ENCODE data around the gene FAAP20.

Gene FAAP20

GRCh38 chr1:2229037-2229864 lies 34.7 kb upstream of the FAAP20 start:
- peak overlapping the region; percentile 83 for H3K4me3 ChIP-seq (ENCODE audit: extremely low read depth, insufficient read depth, low read length, poor library complexity, severe bottlenecking)
- H3K4me1 ChIP-seq (ENCODE audit: control insufficient read depth, insufficient read depth, low read length, poor library complexity, severe bottlenecking), result peaks cover 34% of the 10 kb centered on the region
- 1% methylated on average over 74 to 77 of the region's 77 CpGs for WGBS, 2 experiments (ENCODE audit: insufficient coverage in 2 of 2)
- H3K36me3 ChIP-seq (ENCODE audit: control insufficient read depth, insufficient read depth, low read length), result peaks cover 43% of the 10 kb centered on the region
- H3K27ac ChIP-seq (ENCODE audit: low read depth, low read length, severe bottlenecking), result peak overlapping the region; percentile 29
- no peaks in the 10 kb centered on the region for H3K9me3 ChIP-seq (ENCODE audit: control insufficient read depth, low read length)

- 0% methylated on average over 21 to 42 of the region's 50 CpGs for WGBS, 2 experiments (ENCODE audit: insufficient coverage in 2 of 2)
- peak overlapping the region; percentile 83 for H3K4me3 ChIP-seq (ENCODE audit: extremely low read depth, insufficient read depth, low read length, poor library complexity, severe bottlenecking)
- H3K9me3 ChIP-seq (ENCODE audit: control insufficient read depth, low read length), result no peaks in the 10 kb centered on the region
- peaks cover 38% of the 10 kb centered on the region for H3K36me3 ChIP-seq (ENCODE audit: control insufficient read depth, insufficient read depth, low read length)
- H3K27ac ChIP-seq (ENCODE audit: low read depth, low read length, severe bottlenecking), result no peak overlapping the region
- peaks cover 29% of the 10 kb centered on the region for H3K4me1 ChIP-seq (ENCODE audit: control insufficient read depth, insufficient read depth, low read length, poor library complexity, severe bottlenecking)
Observed at GRCh38 chr1:2228694-2229036, 34.1 kb upstream of the FAAP20 start.

DNA sequence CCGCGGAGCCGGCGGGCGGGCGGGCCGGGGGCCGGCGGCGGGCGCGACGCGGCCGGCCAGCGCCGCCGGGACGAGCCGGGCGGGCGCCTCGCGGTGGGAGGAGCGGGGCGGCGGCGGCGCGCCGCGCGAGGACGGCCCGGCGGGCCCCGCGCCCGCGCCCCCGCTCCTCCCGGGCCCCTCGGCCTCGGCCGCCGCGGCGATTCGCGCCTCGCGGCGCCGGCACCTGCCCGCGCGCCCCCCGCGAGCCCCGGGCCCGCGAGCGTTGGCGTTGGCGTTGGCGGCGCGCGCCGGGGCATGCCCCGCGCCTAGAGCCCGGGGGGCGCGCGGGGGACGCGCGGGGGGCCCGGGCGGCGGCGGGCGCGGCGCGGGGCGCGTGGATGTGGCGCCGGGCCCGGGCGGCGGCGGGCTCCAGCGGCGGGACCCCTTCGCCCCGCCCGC lies 33.6 kb upstream of the FAAP20 start, which contains the start of gene SKI:
SKI (plus strand) TSS at position 163 of the 438 bp plus-strand sequence. CDS start 448 bp downstream, outside the sequence.
- 0% methylated on average over 44 to 67 of the region's 100 CpGs for WGBS, 2 experiments (ENCODE audit: insufficient coverage in 2 of 2)
- Histone ChIP-seq H3K36me3 (ENCODE audit: control insufficient read depth, insufficient read depth, low read length) (peaks cover 34% of the 10 kb centered on the region), H3K27ac (ENCODE audit: low read depth, low read length, severe bottlenecking) (peak within 1 kb of the TSS; percentile 95), H3K4me3 (ENCODE audit: extremely low read depth, insufficient read depth, low read length, poor library complexity, severe bottlenecking) (peak within 1 kb of the TSS; percentile 83), H3K9me3 (ENCODE audit: control insufficient read depth, low read length) (no peaks in the 10 kb centered on the region), H3K4me1 (ENCODE audit: control insufficient read depth, insufficient read depth, low read length, poor library complexity, severe bottlenecking) (peaks cover 25% of the 10 kb centered on the region)

DNA sequence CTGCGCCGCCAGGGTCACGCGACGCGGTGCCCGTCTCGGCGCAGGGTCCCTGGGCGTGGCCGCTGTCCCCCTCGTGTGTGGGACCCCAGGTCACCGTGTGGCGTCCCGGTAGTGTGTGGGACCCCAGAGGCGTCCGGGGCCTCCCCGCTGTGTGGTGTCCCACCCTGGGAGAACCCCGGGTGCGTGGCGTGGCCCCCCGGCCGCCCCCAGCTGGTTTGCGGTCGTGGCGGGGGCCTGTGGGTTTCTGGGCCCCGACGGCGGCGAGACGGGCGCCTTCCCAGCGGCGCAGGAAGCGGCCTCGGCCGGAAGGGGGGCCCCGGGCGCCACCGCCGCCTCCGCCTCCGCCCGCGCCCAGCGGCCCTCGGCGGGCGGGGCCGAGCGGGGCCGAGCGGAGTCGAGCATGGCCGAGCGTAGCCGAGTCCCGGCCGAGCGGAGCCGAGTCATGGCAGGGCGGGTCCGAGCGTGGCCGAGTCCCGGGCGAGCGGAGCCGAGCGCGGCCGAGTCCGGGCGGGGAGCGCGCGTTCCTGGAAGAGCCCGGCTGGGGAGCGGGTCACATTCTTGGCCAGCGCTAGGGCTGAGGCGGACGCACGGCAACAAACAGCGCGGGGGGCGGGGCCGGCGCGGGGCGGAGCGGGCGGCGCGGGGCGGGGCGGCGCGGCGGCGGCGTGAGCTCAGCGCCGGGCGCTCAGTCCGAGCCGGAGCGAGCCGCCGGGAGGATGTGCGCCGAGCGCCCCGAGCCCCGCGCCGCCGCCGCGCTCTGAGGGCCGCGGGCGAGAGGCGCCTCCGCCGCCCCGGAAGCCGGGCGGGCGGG lies 33.0 kb upstream of the FAAP20 start:
- H3K9me3 ChIP-seq (ENCODE audit: control insufficient read depth, low read length), result no peaks in the 10 kb centered on the region
- peaks cover 28% of the 10 kb centered on the region for H3K36me3 ChIP-seq (ENCODE audit: control insufficient read depth, insufficient read depth, low read length)
- H3K4me3 ChIP-seq (ENCODE audit: extremely low read depth, insufficient read depth, low read length, poor library complexity, severe bottlenecking), result peak overlapping the region; percentile 56
- peak overlapping the region; percentile 95 for H3K27ac ChIP-seq (ENCODE audit: low read depth, low read length, severe bottlenecking)
- 0% methylated on average over 96 to 97 of the region's 129 CpGs for whole genome bisulfite sequencing, 2 experiments (ENCODE audit: insufficient coverage in 2 of 2)
- peaks cover 20% of the 10 kb centered on the region for H3K4me1 ChIP-seq (ENCODE audit: control insufficient read depth, insufficient read depth, low read length, poor library complexity, severe bottlenecking)

GRCh38 chr1:2226525-2227345 lies 32.2 kb upstream of the FAAP20 start:
- peaks cover 21% of the 10 kb centered on the region for H3K36me3 ChIP-seq (ENCODE audit: control insufficient read depth, insufficient read depth, low read length)
- H3K9me3 ChIP-seq (ENCODE audit: control insufficient read depth, low read length), result no peaks in the 10 kb centered on the region
- peak overlapping the region; percentile 95 for H3K27ac ChIP-seq (ENCODE audit: low read depth, low read length, severe bottlenecking)
- peak overlapping the region; percentile 56 for H3K4me3 ChIP-seq (ENCODE audit: extremely low read depth, insufficient read depth, low read length, poor library complexity, severe bottlenecking)
- 21 to 24% methylated on average over 50 to 64 of the region's 73 CpGs for WGBS, 2 experiments (ENCODE audit: insufficient coverage in 2 of 2)
- H3K4me1 ChIP-seq (ENCODE audit: control insufficient read depth, insufficient read depth, low read length, poor library complexity, severe bottlenecking), result peaks cover 13% of the 10 kb centered on the region

DNA sequence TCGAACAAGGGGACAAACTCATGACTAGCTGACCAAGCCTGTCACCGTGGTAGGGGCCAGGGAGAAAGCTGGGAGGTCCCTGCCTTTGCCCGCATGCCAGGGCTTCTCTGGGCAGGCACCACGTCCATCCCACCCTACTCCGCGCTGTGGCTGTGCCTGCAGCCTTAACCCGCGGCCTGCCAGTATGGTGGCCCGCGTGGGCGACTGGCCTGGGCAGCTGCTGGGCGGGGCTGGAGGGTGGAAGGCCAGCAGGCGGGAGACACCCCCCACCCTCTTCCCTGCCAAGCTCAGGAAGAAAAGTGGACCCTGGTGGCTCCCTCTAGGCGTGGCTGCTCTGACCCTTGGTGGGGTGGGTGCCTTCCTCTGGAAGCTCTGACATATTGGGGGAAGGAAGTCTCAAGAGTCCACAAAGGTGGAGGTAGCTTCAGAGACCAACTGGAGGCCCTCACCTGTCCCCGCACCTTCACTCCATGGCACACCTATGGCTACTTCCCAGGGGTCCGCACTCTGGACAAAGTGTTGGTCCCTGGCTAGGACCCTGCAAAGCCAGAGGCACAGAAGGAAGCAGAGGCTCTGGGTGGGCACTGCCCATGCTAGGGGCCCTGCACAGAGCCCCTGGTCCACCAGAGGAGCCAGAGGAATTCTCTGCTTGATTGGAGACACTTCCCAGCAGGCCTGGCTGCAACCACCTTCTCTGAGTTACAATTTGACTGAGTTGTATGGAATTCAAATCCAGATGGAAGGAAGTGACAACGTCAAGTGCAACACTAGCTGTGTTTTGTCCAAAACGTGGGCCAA lies 30.3 kb upstream of the FAAP20 start:
- WGBS, 2 experiments (ENCODE audit: insufficient coverage in 2 of 2), result 91 to 93% methylated on average over 12 to 18 of the region's 18 CpGs

DNA sequence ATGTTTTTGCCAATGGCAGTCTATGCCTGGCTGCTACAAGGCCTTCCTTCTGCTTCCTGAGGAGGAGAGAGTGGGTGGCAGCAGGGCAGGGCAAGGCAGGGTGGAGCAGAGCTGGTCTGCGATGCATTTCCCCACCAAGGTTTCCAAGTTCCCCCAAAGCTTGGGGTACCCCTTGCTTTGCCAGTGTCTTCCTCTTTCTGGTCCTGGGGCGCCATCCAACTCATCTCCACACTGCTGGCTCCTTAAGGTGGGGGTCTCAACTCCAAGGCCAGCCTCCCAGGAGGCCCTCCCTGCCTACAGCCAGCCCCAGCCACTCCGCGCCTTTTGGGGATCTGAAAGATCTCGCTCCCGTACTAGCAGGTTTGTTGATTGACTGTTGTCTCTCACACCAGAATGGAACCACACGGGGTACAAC lies 29.6 kb upstream of the FAAP20 start:
- no peak overlapping the region for H3K4me3 ChIP-seq (ENCODE audit: extremely low read depth, insufficient read depth, low read length, poor library complexity, severe bottlenecking)
- 95 to 96% methylated on average over 6 of the region's 7 CpGs for WGBS, 2 experiments (ENCODE audit: insufficient coverage in 2 of 2)
- H3K36me3 ChIP-seq (ENCODE audit: control insufficient read depth, insufficient read depth, low read length), result peaks cover 2% of the 10 kb centered on the region
- no peak overlapping the region for H3K27ac ChIP-seq (ENCODE audit: low read depth, low read length, severe bottlenecking)
- no peaks in the 10 kb centered on the region for H3K9me3 ChIP-seq (ENCODE audit: control insufficient read depth, low read length)
- peaks cover 7% of the 10 kb centered on the region for H3K4me1 ChIP-seq (ENCODE audit: control insufficient read depth, insufficient read depth, low read length, poor library complexity, severe bottlenecking)

More for the DNA sequence above, 30.3 kb upstream of the FAAP20 start:
- Histone ChIP-seq H3K36me3 (ENCODE audit: control insufficient read depth, insufficient read depth, low read length) (peaks cover 8% of the 10 kb centered on the region), H3K4me1 (ENCODE audit: control insufficient read depth, insufficient read depth, low read length, poor library complexity, severe bottlenecking) (peaks cover 7% of the 10 kb centered on the region), H3K9me3 (ENCODE audit: control insufficient read depth, low read length) (no peaks in the 10 kb centered on the region), H3K4me3 (ENCODE audit: extremely low read depth, insufficient read depth, low read length, poor library complexity, severe bottlenecking) (no peak overlapping the region), H3K27ac (ENCODE audit: low read depth, low read length, severe bottlenecking) (no peak overlapping the region)

- Histone ChIP-seq H3K36me3 (ENCODE audit: control insufficient read depth, insufficient read depth, low read length) (no peaks in the 10 kb centered on the region), H3K4me1 (ENCODE audit: control insufficient read depth, insufficient read depth, low read length, poor library complexity, severe bottlenecking) (peaks cover 2% of the 10 kb centered on the region), H3K4me3 (ENCODE audit: extremely low read depth, insufficient read depth, low read length, poor library complexity, severe bottlenecking) (no peak overlapping the region), H3K9me3 (ENCODE audit: control insufficient read depth, low read length) (peaks cover 4% of the 10 kb centered on the region), H3K27ac (ENCODE audit: low read depth, low read length, severe bottlenecking) (no peak overlapping the region)
- 83% methylated on average over 1 of the region's 3 CpGs; no CpG with 5 or more reads in 1 of the 2 experiments for WGBS, 2 experiments (ENCODE audit: insufficient coverage in 2 of 2)
Observed at GRCh38 chr1:2221271-2221670, 26.7 kb upstream of the FAAP20 start.

DNA sequence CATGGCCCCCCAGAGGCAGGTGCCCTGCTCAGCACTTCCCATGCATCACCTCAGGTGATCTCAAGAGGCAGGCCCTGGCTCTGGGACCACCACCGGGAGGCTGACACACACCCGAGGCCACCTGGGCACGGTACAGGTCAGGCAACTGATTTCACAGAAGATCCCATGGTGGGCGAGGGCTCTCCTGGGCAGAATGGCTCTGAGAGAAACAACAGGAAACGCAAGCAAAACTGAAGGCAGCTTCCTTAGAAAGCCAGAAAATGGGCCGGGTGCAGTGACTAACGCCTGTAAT lies 22.1 kb upstream of the FAAP20 start:
- WGBS, 2 experiments (ENCODE audit: insufficient coverage in 2 of 2), result 90 to 91% methylated on average over 7 of the region's 7 CpGs
- Histone ChIP-seq H3K9me3 (ENCODE audit: control insufficient read depth, low read length) (peaks cover 4% of the 10 kb centered on the region), H3K36me3 (ENCODE audit: control insufficient read depth, insufficient read depth, low read length) (no peaks in the 10 kb centered on the region), H3K4me1 (ENCODE audit: control insufficient read depth, insufficient read depth, low read length, poor library complexity, severe bottlenecking) (peaks cover 28% of the 10 kb centered on the region), H3K4me3 (ENCODE audit: extremely low read depth, insufficient read depth, low read length, poor library complexity, severe bottlenecking) (no peak overlapping the region), H3K27ac (ENCODE audit: low read depth, low read length, severe bottlenecking) (no peak overlapping the region)
